GM19023 (cell line): ENCODE data around the gene SNX13.

Experiments
- ATAC-seq: cut with Tn5 transposase; IDR thresholded peaks from one replicate; pipeline ENCODE4 v1.9.1; 2021; ENCODE audit warnings: mild to moderate bottlenecking, moderate library complexity; ENCODE audit not compliant: unreplicated experiment

Gene SNX13, protein sequence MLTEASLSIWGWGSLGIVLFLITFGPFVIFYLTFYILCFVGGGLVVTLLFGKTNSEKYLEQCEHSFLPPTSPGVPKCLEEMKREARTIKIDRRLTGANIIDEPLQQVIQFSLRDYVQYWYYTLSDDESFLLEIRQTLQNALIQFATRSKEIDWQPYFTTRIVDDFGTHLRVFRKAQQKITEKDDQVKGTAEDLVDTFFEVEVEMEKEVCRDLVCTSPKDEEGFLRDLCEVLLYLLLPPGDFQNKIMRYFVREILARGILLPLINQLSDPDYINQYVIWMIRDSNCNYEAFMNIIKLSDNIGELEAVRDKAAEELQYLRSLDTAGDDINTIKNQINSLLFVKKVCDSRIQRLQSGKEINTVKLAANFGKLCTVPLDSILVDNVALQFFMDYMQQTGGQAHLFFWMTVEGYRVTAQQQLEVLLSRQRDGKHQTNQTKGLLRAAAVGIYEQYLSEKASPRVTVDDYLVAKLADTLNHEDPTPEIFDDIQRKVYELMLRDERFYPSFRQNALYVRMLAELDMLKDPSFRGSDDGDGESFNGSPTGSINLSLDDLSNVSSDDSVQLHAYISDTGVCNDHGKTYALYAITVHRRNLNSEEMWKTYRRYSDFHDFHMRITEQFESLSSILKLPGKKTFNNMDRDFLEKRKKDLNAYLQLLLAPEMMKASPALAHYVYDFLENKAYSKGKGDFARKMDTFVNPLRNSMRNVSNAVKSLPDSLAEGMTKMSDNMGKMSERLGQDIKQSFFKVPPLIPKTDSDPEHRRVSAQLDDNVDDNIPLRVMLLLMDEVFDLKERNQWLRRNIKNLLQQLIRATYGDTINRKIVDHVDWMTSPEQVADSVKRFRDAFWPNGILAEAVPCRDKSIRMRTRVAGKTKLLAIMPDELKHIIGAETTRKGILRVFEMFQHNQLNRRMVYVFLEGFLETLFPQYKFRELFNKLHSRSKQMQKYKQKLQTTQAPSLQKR

GRCh38 chr7:17940302-17940883 is at the start of gene SNX13:
SNX13 (minus strand) TSS chr7:17940494; CDS start chr7:17940295, 199 bp downstream.
- peak; percentile 96 for ATAC-seq

GRCh38 chr7:17989546-17989945 is 49.3 kb upstream of the SNX13 start:
- ATAC-seq = no peak

DNA sequence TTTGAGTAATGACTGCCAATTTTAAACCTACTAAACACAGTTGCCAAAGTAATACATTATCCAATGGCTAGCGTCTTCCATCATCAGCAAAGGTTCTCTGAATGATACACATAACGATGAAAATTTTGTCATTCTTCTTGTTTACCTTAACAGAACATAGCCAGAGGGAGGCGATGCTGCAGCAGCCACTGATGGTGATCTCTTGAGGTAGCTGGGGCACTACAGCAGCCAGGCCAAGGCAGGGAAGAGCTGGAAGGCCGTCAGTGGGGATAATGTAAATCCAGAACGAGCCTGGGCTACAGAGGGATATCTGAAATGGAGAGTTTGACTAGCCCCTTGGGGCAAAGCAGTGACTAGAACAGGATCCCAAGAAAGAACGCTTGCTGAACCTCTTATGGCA is 48.6 kb upstream of the SNX13 start:
- no peak for ATAC-seq

- no peak for ATAC-seq
Observed at GRCh38 chr7:17988141-17988540, 47.8 kb upstream of the SNX13 start.

DNA sequence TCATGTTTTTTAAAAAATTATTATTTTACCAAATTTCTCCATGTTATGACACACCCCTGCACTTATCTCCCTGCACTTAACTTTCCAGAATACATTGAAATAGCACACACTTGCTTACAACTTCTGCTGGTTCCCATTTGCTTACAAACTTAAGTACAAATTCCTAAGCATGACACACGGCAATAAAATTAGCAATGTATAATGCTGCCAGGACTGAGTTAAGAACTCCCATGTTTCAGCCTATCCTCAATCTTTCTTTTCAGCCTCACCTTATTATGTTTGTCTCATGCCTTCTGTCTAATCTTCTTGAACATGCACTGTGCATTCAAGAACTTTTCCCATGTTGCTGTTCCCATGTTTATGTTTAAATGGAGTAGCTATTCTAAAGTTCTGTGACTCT is 46.6 kb upstream of the SNX13 start:
- no peak for ATAC-seq

GRCh38 chr7:17985473-17986239 is 45.4 kb upstream of the SNX13 start:
- no peak for ATAC-seq

DNA sequence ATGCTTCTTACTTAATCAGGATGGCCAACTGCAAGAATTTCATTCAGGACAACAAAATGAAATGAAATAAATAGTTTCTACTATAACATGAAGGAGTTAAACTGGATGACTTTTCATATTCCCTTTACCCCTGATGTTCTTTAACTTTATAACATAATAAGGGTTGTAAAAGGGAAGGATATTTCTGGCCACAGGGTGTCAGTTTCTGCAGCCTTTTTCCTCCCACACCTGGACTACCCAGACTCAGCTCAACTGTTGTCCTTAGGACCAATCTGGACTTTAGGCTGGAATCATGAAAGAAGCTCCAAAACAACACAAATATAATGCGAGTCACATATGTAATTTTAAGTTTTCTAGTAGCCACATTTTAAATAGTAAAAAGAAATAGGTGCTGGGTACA is 44.0 kb upstream of the SNX13 start:
- ATAC-seq = no peak

DNA sequence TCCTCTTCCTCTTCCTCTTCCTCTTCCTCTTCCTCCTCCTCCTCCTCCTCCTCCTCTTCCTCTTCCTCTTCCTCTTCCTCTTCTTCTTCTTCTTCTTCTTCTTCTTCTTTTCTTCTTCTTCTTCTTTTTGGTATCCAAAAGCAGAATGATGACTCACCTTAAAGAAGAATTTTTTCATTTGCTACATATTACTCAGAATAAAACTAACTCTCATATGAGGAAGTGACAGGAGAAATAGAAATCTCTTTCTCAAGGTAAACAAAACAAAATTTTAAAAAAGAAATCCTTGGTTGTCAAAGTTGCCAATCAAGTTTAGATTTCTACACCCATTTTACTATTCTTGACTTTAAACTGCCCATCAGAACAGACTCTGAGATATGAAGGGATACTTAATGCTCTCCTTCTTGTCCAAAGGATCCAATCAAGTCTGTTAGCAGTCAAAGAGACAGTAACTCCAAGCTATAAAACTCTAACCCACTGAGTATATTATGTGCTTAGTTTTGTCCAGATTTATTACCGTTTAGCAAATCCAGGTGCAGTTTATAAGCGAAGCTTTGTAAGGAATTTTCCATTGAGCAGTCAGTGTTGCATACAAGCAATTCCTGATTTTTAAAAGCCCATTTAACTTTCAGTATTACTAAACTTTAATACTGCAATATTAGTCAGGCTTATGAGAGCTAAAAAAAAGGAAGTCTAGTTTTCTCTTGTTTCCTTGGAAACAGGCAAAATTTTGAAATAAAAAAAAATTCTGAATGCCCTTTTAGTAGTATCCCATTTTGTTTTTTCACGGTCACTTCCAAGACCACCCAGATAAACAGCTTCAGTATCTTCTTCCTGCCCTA is 43.1 kb upstream of the SNX13 start:
- no peak for ATAC-seq

DNA sequence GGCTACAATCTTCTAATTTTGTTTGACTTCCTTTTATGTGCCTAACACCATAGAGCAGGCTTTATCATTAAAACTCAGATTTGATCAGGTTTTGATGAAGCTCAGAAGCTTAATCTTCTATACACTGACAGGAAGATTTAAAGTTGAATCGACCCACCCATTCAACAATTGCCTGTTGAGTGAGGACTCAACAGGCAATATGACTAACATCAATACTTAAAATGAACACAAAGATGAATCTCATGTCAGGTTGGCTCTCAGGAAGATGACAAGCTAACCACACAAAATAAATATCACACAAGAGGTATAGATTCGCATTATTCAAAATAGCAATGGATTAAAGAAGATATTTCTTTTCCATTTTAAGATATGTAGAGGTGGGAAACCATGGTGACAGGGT is 36.7 kb upstream of the SNX13 start:
- ATAC-seq = no peak

DNA sequence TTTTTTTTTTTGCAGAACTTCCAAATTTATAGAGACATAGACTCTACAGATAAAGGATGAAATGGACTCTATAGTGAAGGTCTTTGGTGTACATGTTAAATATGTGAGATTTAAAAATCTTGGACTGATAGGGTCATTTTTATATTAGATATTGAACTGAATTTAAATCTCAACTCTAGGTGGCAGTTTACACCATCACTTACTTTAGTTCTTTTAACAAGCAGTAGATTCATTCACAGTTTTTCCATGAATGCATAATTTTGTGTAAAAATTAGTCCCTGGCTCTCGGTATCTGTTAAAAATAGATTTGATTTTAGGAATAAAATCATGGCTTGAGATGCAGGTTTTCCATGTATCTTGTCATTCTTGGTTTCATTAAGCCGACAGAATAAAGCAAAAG is 31.1 kb upstream of the SNX13 start:
- no peak for ATAC-seq

- no peak for ATAC-seq
Observed at GRCh38 chr7:17968791-17969715, 28.8 kb upstream of the SNX13 start.

GRCh38 chr7:17966706-17967105 is 26.4 kb upstream of the SNX13 start:
- ATAC-seq = no peak

DNA sequence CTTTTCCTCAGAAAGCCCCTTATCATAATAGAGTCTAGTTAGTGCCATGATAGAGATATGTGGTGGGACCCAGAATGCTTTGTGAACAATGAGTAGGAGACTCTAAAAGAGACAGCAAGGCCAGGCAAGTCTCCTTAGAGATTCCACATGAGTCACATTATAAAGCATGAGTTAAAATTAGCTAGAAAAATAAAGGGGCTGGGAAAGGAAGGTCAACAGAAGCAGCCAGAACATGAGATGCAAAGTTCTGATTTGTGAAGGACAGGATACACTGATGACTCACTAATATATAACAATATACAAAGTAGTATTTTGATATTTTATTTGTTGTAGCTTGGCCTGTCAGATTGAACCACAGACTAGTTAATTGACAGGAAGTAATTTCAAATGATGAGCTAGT is 25.3 kb upstream of the SNX13 start:
- no peak for ATAC-seq

- no peak for ATAC-seq
Observed at GRCh38 chr7:17963281-17963680, 23.0 kb upstream of the SNX13 start.

DNA sequence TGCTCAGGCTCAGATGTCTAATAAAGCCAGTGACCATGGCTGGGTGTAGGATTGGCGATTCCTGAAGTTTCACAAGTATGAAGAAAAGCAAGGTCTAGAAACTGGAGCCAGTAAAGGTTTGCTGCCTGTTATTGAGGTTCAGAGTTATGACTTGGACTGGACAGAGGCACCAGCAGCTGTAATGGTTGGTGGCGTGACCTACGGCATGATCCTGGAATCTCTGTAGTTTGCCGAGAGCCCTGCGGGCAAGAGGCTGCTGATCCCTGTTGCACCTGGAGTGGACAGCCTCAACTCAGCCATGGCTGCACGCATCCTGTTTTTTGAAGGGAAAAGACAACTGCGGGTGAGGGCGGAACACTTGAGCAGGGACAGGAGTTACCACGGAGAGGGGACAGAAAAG is 22.4 kb upstream of the SNX13 start:
- ATAC-seq = no peak

- no peak for ATAC-seq
Observed at GRCh38 chr7:17957871-17958270, 17.6 kb upstream of the SNX13 start.

DNA sequence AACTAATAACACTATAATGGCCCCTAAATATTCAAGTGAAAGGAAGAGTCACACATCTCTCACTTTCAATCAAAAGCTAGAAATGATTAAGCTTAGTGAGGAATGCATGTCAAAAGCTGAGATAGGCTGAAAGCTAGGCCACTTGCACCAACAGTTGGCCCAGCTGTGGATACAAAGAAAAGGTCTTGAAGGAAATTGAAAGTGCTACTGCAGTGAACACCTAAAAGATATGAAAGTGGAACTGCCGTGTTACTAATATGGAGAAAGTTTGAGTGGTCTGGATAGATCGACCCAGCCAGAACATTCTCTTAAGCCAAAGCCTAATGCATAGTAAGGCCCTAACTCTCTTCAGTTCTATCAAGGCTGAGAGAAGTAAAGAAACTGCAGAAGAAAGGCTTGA is 12.1 kb upstream of the SNX13 start:
- ATAC-seq = peak; percentile 100

DNA sequence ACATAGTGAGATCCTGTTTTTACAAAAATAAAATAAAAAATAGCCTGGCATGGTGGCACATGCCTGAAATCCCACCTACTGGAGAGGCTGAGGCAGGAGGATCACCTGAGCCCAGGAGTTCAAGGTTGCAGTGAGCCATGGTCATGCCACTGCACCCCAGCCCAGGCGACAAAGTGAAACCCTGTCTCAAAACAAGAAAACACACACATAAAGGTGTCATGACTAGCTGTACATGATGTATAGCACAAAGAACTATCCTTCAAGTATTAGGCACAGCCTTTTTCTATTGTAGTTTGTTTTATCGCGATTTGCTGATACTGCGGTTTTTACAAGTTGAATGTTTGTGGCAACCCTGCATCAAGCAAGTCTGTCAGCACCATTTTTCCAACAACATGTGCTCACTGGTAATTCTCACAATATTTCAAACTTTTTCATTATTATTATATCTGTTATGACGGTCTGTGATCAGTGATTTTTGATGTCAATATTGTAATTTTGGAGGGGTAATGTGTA is 11.5 kb upstream of the SNX13 start:
- no peak for ATAC-seq
